IMR-90 (cell line): ENCODE data around the gene RPS6KA4. TPM values are rescaled to one million over a fixed set of nuclear protein-coding genes. Genes with fewer than 3 reads are reported as not detected.

Experiments used
- ATAC-seq: fragments of 200-7000 bp; cut with Tn5 transposase; 2 replicates; pipeline ENCODE4 v1.9.1; 2020; ENCODE audit warnings: low read depth, mild to moderate bottlenecking, moderate library complexity
- BruUV-seq: library from RNA; stranded (reverse); fragments of 400-500 nt; replicated peaks from 2 replicates; lab custom pipeline; 2021; lab: Mats Ljungman, UMichigan
- CTCF ChIA-PET: fragments of 300-600 bp; formaldehyde crosslinking; extraction: SDS; loops from one replicate; lab custom pipeline; 2021; ENCODE audit warnings: antibody characterized with exemption; lab: Yijun Ruan, JAX
- POLR2A ChIA-PET: fragments of 300-600 bp; sonication (Branson Sonifier 250); formaldehyde crosslinking; loops from one replicate; lab custom pipeline; 2022; ENCODE audit warnings: antibody characterized with exemption; ENCODE audit not compliant: unreplicated experiment; lab: Charles Lee
- DNase-seq: peaks from one replicate; pipeline ENCODE4 v3.0.0; 2013
- H2AFZ ChIP-seq: replicated peaks from 2 replicates; pipeline ENCODE3; 2013; ENCODE audit warnings: low read length, mild to moderate bottlenecking; ENCODE audit not compliant: poor library complexity
- H2AK5ac ChIP-seq: 2 replicates; pipeline ENCODE4 v1.6.1; 2013; ENCODE audit warnings: low read depth, low read length, inconsistent platforms
- H2AK9ac ChIP-seq: replicated peaks from 2 replicates; pipeline ENCODE3; 2013; ENCODE audit warnings: mild to moderate bottlenecking, low read depth, low read length, moderate library complexity; ENCODE audit not compliant: poor library complexity
- H2BK120ac ChIP-seq: 2 replicates; pipeline ENCODE4 v1.6.1; 2013; ENCODE audit warnings: low read depth, low read length, inconsistent platforms
- H2BK15ac ChIP-seq: 3 replicates; pipeline ENCODE4 v1.6.1; 2013; ENCODE audit warnings: low read depth, low read length, inconsistent platforms
- H2BK20ac ChIP-seq: 2 replicates; pipeline ENCODE4 v1.6.1; 2013; ENCODE audit warnings: low read depth, mild to moderate bottlenecking, inconsistent platforms, low read length, moderate library complexity
- H2BK5ac ChIP-seq: 2 replicates; pipeline ENCODE4 v1.6.1; 2013; ENCODE audit warnings: mild to moderate bottlenecking, low read depth, low read length, inconsistent platforms; ENCODE audit not compliant: poor library complexity, severe bottlenecking
- H3K14ac ChIP-seq: replicated peaks from 2 replicates; pipeline ENCODE4 v1.6.1; 2013; ENCODE audit warnings: low read depth, low read length, inconsistent platforms
- H3K18ac ChIP-seq: 2 replicates; pipeline ENCODE4 v1.6.1; 2013; ENCODE audit warnings: low read depth, low read length, control low read depth
- H3K23ac ChIP-seq: 2 replicates; pipeline ENCODE4 v1.6.1; 2013; ENCODE audit warnings: low read depth, low read length, inconsistent platforms
- H3K27ac ChIP-seq: 2 replicates; pipeline ENCODE4 v1.5.1; 2013; ENCODE audit warnings: mild to moderate bottlenecking, control low read depth, low read length; ENCODE audit not compliant: insufficient read depth
- H3K27me3 ChIP-seq: 2 replicates; pipeline ENCODE4 v1.6.1; 2013; ENCODE audit warnings: low read length; ENCODE audit not compliant: control insufficient read depth, insufficient read depth
- H3K36me3 ChIP-seq: 2 replicates; pipeline ENCODE4 v1.6.1; 2013; ENCODE audit warnings: low read length, mixed read lengths; ENCODE audit not compliant: control insufficient read depth, insufficient read depth
- H3K4ac ChIP-seq: 2 replicates; pipeline ENCODE4 v1.6.1; 2013; ENCODE audit warnings: low read depth, low read length, inconsistent platforms
- H3K4me1 ChIP-seq: 2 replicates; pipeline ENCODE4 v1.6.1; 2013; ENCODE audit warnings: low read length, mixed read lengths; ENCODE audit not compliant: control insufficient read depth, insufficient read depth
- H3K4me2 ChIP-seq: 2 replicates; pipeline ENCODE4 v1.6.1; 2013; ENCODE audit warnings: low read depth, mild to moderate bottlenecking, control low read depth, low read length, moderate library complexity
- H3K4me3 ChIP-seq: 2 replicates; pipeline ENCODE4 v1.5.1; 2013; ENCODE audit warnings: low read depth, mild to moderate bottlenecking, control low read depth, low read length, moderate library complexity; ENCODE audit not compliant: insufficient read depth
- H3K56ac ChIP-seq: 2 replicates; pipeline ENCODE4 v1.6.1; 2013; ENCODE audit warnings: low read length, inconsistent platforms; ENCODE audit not compliant: insufficient read depth; ENCODE audit errors: extremely low read depth
- H3K79me1 ChIP-seq, 2 experiments: 2 replicates each; pipeline ENCODE4 v1.6.1; 2013; ENCODE audit warnings: low read length in 2 of 2, inconsistent platforms in 1 of 2, low read depth in 1 of 2
- H3K9ac ChIP-seq: 2 replicates; pipeline ENCODE4 v1.6.1; 2013; ENCODE audit warnings: low read depth, low read length, control low read depth
- H3K9me1 ChIP-seq: 2 replicates; pipeline ENCODE4 v1.6.1; 2013; ENCODE audit warnings: low read length, inconsistent platforms; ENCODE audit not compliant: insufficient read depth
- H3K9me3 ChIP-seq: 2 replicates; pipeline ENCODE4 v1.6.1; 2013; ENCODE audit warnings: low read length; ENCODE audit not compliant: control insufficient read depth, insufficient read depth
- H4K20me1 ChIP-seq: 2 replicates; pipeline ENCODE4 v1.6.1; 2013; ENCODE audit warnings: low read length, inconsistent platforms; ENCODE audit not compliant: insufficient read depth
- H4K5ac ChIP-seq: 2 replicates; pipeline ENCODE4 v1.6.1; 2013; ENCODE audit warnings: mild to moderate bottlenecking, low read depth, low read length, control low read depth
- H4K8ac ChIP-seq, 2 experiments: 2 replicates each; pipeline ENCODE4 v1.6.1; 2013; ENCODE audit warnings: low read depth in 2 of 2, low read length in 2 of 2, control low read depth in 1 of 2, inconsistent platforms in 1 of 2
- H4K91ac ChIP-seq: 2 replicates; pipeline ENCODE4 v1.6.1; 2013; ENCODE audit warnings: low read depth, low read length, inconsistent platforms; ENCODE audit not compliant: insufficient read depth
- CTCF ChIP-seq: conservative IDR thresholded peaks from 2 replicates; pipeline ENCODE4 v1.5.1; 2012; ENCODE audit warnings: mild to moderate bottlenecking, low read depth, low read length, improper control_type of control experiment
- POLR2A ChIP-seq: IDR thresholded peaks from 2 replicates; pipeline ENCODE4 v1.6.1; 2012; ENCODE audit warnings: mild to moderate bottlenecking, low read depth, low read length
- WGBS, 2 experiments: methylation state at CpG; one replicate each; pipeline versions ENCODE4 v1.1.5 to v1.1.7; 2013; ENCODE audit warnings: missing lambda C conversion rate in 2 of 2; ENCODE audit not compliant: insufficient read length in 1 of 2; ENCODE audit errors: extremely low coverage in 2 of 2; 5-methylcytosine and 5-hydroxymethylcytosine counted together
- dilution Hi-C: fragments of 300-500 bp; cut with HindIII; formaldehyde crosslinking; loops from one replicate; pipeline ENCODE4 v1.14.3; 2018; ENCODE audit warnings: low sequenced_read_pairs; ENCODE audit not compliant: unreplicated experiment
- in situ Hi-C: fragments of 300-500 bp; cut with MboI; formaldehyde crosslinking; loops from 3 replicates; pipeline ENCODE4 v1.14.3; 2019; ENCODE audit warnings: low sequenced_read_pairs, inconsistent platforms, mixed read lengths
- intact Hi-C: fragments of 100-400 bp; cut with micrococcal nuclease; formaldehyde crosslinking; loops from 2 replicates; pipeline ENCODE4 v1.10.0; 2022
- polyA plus RNA-seq, 3 experiments: library from polyadenylated mRNA; depleted of rRNA; stranded (reverse); fragments of >200 nt; gene quantifications; 2 replicates each; pipeline ENCODE4 v1.2.3, GENCODE V29; 2012; ENCODE audit warnings: low replicate concordance in 1 of 3
- total RNA-seq: library from RNA; depleted of rRNA; stranded (reverse); fragments of >200 nt; gene quantifications from 2 replicates; pipeline ENCODE4 v1.2.3, GENCODE V29; 2012

The RPS6KA4 gene
- total and polyA plus RNA-seq, 2 of the 4 experiments (the other 2 are of a cell fraction): 38.8 to 52.9 TPM

- ChIA-PET CTCF (no interaction called here), POLR2A (no interaction called here)
- Histone ChIP-seq H4K91ac (no peak overlapping the region), H4K20me1 (no peaks in the 10 kb centered on the region), H3K4me3 (no peak overlapping the region), H3K4me2 (no peak overlapping the region), H3K4ac (no peak overlapping the region), H3K18ac (no peak overlapping the region), H3K27me3 (peaks cover 22% of the 10 kb centered on the region), H4K5ac (no peak overlapping the region), H2AK9ac (no peak overlapping the region), H4K8ac (no peak overlapping the region), H2AK5ac (no peak overlapping the region), H3K79me1 (no peaks in the 10 kb centered on the region), H2AFZ (no peak overlapping the region), H3K56ac (no peak overlapping the region), H2BK20ac (no peak overlapping the region), H3K14ac (no peak overlapping the region), H2BK5ac (no peak overlapping the region), H3K4me1 (no peaks in the 10 kb centered on the region), H3K9ac (no peak overlapping the region), H3K9me1 (0 out of 2 replicates have a peak, but pooled peaks cover 3% of the 10 kb centered on the region), H2BK120ac (no peak overlapping the region), H3K9me3 (no peaks in the 10 kb centered on the region), H3K27ac (no peak overlapping the region), H2BK15ac (no peak overlapping the region), H3K23ac (no peak overlapping the region), H3K36me3 (no peaks in the 10 kb centered on the region)
- 28% methylated on average over 2 of the region's 3 CpGs; no CpG with 5 or more reads in 1 of the 2 experiments for WGBS, 2 experiments
- dilution Hi-C loops: no loop called here
- DNase-seq (no peak), ATAC-seq (no peak)
- TF ChIP-seq POLR2A: no peak
- TF ChIP-seq CTCF: no peak
- in situ Hi-C loops: no loop called here
- intact Hi-C loops: no loop called here
- no TSS peak for BruUV-seq
Measured at GRCh38 chr11:64413417-64413816, 54.5 kb downstream of the RPS6KA4 start.
